GM21367 (cell line): ENCODE results near the gene ISOC2.
"Not testable (repeated sequence)": the region's sequence is repeated elsewhere in the genome, so short reads cannot be mapped to it uniquely, and the experiment has no call there.

Experiments used
- ATAC-seq: cut with Tn5 transposase; IDR thresholded peaks from one replicate; pipeline ENCODE4 v1.9.1; 2021; ENCODE audit not compliant: unreplicated experiment

ISOC2 gene, protein sequence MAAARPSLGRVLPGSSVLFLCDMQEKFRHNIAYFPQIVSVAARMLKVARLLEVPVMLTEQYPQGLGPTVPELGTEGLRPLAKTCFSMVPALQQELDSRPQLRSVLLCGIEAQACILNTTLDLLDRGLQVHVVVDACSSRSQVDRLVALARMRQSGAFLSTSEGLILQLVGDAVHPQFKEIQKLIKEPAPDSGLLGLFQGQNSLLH

DNA sequence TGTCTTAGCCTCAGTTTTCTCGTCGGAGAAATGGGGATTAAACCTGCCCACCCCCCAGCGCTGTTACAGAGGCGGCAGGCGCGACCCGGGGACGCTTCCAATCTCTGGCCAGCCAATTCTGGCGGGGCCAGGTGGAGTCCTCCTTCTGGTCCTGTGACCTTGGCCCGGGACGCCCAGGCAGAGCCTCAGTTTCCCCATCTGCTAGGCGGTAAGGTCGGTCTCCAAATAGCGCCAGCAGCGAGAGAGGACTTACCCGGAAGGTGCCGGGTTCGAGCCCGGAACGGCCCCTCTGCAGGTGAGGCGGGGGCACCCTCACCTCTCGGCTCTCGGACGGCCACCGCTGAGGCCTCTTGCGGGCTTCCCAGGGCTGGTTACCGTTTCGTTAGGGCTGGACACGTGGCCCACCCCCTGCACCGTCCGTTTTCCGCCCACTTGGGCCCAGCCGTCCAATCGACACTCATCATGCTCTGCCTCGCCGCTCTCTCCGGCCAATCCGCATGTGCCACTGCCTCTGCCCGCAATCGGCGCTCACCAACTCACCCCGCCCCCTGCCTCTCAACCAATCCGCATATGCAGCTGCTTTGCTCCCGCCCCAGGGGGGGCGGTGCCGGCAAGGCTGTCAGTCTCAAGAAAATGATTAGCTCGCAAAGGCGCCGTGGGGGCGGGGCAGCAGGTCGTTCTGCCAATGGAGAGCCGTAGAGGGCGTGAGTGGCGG lies at the start of gene ISOC2:
Gene ISOC2, minus strand, starts transcription at position 384 of the 715 bp plus-strand sequence. CDS start 5,156 bp downstream, outside the sequence.
- ATAC-seq = peak; percentile 80

DNA sequence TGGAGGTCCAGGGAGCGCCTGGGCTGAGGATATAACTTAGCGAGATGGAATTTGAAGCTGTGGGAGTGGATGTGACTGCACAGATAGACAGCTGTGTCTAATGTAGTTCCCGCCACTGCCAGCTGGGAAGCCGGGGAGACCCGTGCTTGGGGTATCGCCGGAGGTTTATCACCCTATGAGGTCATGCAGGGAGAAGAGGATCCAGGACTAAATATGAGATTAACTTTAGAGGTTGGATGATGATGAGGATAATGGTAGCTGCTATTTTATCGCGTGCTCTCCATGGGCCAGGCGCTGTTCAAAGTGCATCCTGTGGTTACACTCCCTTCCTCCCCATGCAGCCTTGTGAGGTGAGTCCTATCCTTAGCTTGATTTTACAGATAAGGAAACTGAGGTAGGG lies 46.7 kb upstream of the ISOC2 start:
- ATAC-seq = no peak

DNA sequence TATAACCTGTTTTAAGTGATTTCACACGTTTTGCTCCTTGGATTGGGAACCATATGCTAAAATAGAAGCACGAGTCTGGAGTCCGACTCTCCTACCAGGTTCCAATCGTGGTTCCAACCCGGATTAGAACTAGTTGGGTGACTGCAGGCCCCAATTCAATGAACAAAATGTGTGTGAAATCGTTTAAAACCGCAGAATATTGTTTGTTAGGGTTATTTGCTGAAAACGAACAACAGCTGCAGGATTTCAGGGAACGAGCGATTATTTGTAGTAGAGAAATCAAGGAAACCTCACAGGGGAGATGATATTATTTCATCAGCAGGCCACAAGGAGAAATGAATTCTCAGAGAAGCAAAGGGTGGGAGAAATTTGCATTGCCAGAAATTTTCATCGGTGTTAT lies 43.5 kb upstream of the ISOC2 start:
- ATAC-seq = no peak

DNA sequence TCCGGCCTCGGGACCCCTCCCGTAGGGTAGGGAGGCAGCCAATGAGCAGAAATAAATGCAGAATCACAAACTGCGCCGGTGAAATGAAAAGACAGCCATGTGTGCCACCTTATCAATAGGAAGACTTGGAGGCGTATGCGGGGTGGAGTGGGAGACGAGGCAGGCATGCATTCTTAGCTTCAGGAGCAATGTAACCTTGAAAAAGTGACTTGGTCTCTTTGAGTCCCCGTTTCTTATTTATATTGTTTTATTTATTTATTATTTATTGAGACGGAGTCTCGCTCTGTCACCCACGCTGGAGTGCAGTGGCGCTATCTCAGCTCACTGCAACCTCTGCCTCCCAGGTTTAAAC lies 42.8 kb upstream of the ISOC2 start:
- no peak for ATAC-seq

DNA sequence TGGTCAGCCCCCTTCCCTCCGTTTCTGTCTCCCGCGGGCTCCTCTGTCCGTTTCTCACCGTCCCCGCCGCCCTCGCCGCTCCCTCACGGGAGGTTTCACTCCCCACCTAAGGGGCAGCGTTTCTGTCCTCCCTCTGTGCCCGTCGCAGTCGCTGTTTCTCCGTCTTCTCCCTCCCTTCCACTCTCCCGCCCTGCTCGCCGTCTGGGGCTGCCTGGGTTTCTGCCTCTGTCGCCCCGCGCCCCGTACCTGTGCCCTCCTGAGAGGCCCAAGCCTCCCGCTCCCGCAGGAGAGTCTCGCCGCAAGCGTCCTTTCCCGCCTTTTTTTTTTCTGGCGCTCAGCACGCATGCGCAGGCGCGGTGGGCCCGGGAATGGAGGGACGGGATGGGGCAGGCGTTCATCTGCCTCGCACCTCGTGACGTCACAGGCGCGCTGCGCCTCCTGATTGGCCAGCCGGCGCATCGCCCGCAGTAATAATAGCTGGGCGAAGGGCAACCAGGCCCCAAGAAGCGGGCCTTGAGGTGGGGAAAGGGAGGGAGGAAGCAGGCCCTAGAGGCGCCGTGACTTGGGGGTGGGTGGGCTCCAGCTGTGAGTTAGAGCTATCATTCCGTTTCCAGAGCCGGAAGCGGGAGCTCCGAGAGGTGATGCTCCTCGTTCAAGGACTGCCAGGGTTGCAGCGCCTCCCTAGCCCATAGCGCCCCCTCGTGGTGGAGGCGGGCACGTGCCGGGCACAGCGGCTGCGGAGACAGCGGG lies 42.2 kb upstream of the ISOC2 start:
- ATAC-seq = no peak

DNA sequence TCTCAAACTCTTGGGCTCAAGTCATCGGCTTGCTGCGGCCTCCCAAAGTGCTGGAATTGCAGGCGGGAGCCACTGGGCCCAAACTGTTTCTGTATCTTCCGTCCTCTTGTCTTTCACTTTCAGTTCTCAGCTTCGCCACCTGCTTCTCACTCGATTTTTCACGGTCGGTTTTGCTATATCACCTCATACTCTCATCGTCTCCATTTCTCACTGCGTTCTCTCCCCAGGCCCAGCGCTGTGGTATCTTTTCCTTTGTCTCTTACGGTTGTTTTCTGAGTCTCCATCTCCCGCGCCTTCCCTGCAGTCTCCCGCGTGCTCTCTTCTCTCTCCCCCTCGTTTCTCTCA lies 41.7 kb upstream of the ISOC2 start:
- ATAC-seq = no peak

DNA sequence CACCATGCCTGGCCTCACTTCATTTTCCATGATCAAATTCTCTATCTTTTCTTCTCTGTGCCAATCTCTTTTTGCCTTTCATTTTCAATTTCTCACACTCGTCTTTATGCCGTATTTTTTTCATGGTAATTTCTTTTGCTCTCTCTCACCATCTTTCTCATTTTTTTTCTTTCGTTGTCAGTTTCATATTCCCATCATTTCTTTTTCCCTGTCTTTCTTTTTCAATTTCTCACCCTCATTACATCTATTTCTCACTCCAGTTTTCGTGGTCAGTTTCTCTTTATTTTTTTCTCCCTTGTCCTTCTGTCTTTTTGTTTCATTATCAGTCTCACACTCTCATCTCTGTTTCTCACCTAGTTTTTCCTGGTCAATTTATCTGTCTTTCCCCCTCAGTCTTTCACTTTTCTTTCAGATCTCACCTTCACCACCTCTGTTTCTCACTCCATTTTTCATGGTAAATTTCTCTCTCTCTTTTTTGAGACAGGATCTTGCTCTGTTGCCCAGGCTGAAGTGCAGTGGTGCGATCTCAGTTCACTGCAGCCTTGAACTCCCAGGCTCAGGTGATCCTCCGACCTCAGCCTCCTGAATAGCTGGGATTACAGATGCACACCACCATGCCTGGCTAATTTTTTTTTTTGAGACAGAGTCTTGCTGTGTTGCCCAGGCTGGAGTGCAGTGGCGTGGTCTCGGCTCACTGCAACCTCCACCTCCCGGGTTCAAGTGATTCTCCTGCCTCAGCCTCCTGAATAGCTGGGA lies 40.9 kb upstream of the ISOC2 start:
- ATAC-seq = no peak

DNA sequence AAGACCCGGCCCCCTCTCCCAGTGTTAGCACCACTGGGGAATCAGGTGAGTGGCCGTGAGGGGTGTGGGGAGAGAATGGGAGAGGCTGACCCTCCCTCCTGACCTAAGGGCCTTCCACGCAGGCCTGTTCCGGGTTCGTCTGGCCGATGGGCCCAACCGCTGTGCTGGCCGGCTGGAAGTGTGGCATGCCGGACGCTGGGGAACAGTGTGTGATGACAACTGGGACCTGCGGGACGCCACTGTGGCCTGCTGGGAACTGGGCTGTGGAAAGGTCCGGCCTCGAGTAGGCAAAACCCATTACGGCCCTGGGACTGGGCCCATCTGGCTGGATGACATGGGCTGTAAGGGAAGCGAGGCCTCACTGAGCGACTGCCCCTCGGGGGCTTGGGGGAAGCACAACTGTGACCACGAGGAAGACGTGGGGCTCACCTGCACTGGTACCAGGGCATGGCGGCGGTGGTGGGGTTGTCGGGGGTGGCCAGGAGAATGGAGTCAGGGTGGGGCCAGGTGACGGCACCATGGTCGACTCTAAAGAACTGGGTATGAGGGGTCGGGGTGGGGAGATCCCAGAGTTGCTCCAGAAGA lies 39.0 kb upstream of the ISOC2 start:
- ATAC-seq = no peak

DNA sequence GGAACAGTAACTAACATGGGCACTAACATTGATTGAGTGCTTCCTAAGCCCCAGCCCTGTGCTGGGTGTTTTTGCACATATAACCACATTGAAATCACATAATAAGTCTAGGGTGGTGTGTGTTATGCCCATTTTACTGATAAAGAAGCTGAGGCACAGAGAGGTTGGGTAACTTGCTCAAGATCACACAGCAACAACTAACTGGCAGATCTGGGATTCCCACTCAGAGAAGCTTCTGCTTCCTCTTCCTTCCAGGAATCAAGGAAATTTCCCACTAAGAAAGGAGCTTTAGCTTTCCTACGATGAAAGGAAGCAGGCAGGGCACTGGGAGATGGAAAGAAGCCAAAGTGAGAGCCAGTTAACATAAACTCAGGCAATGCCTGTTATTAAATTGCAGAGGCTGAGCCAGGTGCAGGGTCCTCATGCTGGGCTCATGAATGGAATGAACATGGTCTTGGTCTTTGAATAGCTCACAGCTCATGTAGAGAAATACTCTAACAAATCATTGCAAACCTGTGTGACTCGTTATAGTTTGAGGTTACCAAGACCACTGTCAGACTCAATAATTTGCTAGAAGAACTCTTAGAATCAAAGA lies 36.9 kb upstream of the ISOC2 start:
- no peak for ATAC-seq

DNA sequence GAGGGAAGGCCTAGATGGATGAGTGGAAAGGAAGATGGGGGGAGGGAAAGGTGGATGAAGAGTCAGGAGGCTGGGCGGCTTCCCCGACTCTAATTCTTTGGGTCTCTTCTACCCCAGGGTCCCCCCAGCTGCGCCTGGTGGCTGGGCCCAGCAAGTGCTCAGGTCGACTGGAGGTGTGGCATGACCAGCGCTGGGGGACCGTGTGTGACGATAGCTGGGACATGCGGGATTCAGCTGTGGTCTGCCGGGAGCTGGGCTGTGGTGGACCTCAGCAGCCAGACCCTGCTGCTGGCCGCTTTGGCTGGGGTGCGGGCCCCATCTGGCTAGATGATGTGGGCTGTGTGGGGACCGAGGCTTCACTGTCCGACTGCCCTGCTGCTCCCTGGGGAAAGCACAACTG lies 36.3 kb upstream of the ISOC2 start:
- no peak for ATAC-seq

DNA sequence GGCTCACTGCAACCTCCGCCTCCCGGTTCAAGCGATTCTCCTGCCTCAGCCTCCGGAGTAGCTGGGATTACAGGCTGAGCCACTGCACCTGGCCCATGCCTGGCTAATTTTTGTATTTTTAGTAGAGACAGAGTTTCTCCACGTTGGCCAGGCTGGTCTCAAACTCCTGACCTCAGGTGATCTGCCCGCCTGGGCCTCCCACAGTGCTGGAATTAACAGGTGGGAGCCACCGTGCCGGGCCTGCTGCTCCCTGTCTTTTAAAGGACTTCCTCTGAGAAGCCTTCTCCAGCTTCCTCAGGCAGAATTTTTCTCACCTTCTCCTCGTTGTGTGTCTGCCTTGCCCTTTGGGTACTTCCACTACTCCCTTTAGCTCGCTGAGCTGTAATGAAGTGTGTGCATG lies 35.4 kb upstream of the ISOC2 start:
- not testable (repeated sequence) for ATAC-seq

DNA sequence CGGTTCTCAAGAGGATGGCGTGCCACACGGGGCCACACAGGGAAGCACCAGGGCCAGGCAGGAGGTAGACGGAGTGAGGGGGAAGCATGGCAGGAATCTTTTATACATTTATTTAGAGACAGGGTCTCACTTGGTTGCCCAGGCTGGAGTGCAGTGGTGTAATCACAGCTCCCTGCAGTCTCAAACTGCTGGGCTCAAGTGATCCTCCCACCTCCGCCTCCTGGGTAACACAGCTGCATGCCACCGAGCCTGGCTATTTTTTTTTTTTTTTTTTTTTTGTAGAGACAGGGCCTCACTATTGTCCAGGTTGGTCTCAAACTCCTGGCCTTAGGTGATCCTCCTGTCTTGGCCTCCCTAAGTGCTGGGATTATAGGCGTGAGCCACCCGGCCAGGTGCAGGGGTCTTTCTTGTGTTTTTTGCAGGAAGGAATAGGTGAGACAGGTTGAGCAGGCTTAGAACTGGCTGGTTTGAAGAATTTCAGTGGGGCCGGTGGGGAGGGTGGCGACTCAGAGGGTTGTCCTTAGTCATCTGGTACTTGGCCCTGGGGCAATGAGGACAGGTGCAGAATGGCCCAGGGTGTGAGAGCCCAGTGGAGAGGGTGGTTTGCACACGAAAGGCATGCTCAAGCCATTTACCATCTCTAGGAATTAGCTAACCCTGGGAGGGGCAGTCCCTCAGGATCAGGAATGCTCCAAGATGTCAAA lies 34.4 kb upstream of the ISOC2 start:
- ATAC-seq = no peak

DNA sequence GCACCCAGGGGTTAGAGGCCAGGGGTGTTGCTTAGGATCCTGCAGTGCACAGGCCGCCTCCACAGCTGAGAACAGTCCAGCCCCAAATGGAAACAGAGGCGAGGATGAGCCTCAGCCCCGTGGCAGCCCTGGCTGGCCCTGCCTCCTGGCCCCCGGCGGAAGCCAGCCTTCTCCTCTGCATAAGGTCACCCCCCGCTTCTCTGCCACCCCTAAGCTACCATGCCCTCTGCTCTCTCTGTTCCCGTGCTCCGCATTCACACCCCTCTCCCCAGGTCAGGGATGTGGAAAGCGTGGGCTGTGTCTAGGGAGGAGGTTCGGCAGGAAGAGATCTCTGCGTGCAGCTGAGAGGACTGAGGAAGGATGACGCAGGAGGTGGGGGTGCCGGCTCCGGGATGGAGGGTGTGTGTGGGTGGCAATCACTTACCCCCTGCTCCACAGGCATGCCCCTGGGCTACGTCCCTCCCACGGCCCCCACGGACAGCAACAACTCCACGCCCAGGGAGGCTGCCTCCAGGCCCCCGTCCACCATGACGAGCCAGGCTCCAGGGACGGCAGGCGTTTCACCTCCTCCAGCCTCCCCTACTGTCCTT lies 32.8 kb upstream of the ISOC2 start:
- ATAC-seq = no peak

DNA sequence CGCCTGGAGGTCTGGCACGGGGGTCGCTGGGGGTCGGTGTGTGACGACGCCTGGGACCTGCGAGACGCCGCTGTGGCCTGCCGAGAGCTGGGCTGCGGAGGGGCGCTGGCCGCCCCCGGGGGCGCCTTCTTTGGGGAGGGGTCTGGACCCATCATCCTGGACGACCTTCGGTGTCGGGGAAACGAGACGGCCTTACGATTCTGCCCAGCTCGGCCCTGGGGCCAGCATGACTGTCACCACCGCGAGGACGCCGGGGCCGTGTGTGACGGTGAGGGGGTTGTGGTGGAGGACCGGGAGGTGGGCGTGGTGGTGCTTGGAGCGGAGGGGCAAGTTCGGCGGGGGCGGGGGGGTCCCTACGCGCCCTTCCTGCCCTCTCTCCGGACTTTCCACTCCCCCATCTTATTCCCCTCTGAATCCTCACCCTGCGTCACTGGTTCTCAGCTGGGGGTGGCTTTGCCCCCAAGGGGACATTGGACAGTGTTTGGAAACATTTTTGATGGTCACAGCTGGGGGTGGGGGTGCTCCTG lies 32.3 kb upstream of the ISOC2 start:
- no peak for ATAC-seq

DNA sequence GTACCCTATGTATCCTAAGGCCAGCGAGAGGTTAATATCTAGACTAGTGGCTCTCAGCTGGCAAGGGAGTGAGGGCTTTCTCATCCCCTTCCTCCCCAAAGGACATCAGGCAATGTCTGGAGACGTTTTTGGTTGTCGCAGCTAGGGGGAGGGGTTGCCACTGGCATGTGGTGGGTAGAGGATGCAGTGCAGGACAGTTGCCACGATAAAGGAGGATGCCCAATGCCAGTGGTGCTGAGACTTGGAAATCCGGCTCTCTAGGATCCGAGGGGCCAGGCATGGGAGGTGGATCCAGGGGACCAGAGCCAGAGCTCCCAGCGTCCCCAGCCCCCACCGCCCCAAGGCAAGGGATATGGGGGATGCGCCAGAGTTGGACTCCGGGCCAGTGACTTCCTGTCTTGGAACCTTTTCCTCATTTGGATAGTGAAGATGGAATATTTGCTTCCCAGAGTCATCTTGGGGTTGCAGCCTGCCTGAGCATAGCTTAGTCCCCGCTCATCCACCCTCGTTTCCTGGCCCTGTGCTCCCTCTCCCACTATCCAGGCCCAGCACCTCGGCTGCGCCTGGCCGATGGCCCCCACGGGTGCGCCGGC lies 31.7 kb upstream of the ISOC2 start:
- ATAC-seq = no peak

DNA sequence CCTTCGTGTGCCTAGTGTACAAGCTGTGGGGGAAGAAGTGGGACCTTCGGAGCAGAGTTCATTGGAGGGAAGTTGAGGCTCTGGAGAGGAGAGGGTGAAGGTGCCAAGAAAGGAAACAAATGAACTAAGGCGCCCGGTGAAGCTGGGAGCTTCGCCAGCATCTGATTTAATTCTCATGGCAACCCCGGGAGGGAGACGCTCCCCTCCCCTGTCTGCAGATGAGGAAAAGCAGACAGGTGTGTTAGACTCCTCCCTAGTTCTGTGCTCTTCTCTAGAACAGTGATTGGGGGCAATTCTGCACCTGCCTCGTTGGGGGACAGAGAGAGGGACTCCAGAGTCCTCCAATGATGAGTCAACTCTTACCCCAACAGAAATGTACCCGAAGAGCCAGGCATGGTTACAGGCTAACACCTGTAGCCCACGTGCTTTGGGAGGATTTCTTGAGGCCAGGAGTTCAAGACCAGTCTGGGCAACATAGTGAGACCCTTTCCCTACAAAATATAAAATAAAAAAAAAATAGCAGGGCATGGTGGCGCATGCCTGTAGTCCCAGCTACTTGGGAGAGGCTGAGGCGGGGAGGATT lies 31.0 kb upstream of the ISOC2 start:
- no peak for ATAC-seq

DNA sequence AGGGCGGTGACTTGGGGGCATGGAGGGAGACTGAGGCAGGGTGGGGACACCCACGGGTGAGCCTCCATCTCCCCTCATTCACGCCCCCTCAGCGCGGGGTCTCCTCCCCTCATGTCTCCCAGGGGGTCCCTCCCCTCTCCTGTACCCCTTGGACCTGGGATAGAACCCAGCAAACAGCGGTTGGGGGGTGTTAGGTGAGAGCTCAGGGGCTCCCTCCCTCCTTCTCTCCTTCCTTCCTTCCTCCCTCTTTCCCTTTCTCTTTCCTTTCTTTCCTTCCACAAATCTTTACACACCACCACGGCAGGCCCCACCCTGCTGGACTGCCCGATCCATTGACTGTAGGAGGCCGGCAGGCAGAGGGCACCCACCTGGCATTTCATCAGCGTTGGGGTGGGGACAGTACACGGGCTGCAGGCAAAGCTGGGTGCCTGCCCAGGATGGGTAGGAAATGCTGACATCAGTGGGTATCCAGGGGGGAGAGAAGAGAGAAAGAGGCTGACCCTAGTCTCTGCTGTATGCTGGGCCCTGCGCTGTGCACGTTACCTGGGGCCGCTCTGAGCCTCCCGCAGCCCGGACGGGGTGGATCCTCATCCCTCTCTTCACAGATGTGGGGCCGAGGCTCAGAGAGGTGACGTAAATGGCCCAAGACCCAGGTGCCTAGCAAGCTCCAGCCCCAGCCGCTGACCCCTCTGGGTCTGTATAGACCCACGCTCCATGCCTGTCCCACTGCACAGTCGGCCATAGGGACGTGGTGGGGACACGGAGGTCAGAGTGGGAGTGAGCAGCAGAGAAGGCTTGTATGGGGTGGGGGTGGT lies 30.3 kb upstream of the ISOC2 start:
- no peak for ATAC-seq
